Measurements from ENCODE around the gene HGF. TPM values are rescaled to one million over a fixed set of nuclear protein-coding genes. Genes with fewer than 3 reads are reported as not detected.

The HGF gene
- total and polyA plus RNA-seq, 2 of the 13 experiments (the other 11 are each of a cell fraction or from before 2014, with no cell fraction given), result not detected

DNA sequence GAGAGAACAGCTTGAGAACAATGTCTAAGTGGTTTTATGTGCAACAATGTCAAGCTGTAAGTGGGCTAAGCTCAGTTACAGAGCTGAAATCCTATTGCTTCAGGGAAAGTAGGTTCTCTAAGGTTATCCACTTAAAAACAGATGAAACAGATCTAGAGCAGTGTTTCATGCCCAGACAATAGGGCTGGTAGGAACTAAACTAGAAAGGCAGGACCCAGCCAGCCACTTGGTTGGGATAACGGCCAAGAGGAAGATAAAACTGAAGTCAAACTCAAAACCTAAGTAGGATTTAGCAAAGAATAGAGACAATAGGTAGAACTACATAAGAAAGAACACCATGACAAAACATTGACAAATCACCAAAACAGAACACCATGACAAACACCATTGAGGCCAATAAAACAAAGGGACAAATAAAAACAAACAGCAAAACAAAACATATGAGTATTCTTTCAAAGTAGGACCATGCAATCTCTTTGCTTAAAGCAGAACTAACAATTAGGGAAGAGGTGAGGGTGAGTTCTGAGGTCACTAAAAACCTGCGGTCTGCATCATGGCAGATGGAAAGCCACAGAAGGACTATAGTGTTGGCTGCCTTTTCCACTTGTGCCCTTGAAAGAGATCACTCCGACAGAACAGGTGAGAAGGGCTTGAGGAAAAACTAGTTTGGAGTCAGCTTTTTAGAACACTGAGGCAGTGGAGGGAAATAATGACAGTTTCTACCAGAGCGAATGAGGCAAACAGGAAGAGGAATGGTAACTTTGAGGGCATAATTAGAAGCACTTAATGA is 81.0 kb downstream of the HGF start:
- WGBS (ENCODE audit: low lambda C conversion rate), result 16% methylated on average over 4 of the region's 4 CpGs
- FAIRE-seq (no peak), DNase-seq (ENCODE audit: low spot score) (no peak), ATAC-seq (no peak)
- H3K4me2 ChIP-seq (ENCODE audit: low read depth, low read length), result no peak overlapping the region
- no TSS peak for BruUV-seq (replicated peaks)
- H3K4me1 ChIP-seq (ENCODE audit: insufficient read depth, low read length), result no peaks in the 10 kb centered on the region
- intact Hi-C loops (cut with micrococcal nuclease; ENCODE audit: unreplicated experiment), result no loop called here
- H3K4me3 ChIP-seq (replicated peaks in 1 of 3; ENCODE audit: insufficient read depth in 1 of 3, low read depth in 2 of 3, low read length in 3 of 3), result no peak overlapping the region
- ChIA-PET CTCF (ENCODE audit: low intra/inter-chr PET ratio, low total read pairs) (no interaction called here), POLR2A (no interaction called here)
- no peak overlapping the region for H3K27ac ChIP-seq (ENCODE audit: extremely low read length, insufficient read depth, low read length)
- H3K27me3 ChIP-seq (ENCODE audit: control insufficient read depth in 1 of 2, insufficient read depth in 2 of 2, low read length in 2 of 2), result no peaks in the 10 kb centered on the region
- in situ Hi-C loops (cut with HindIII; ENCODE audit: extremely low pct_ligation_motif_present, low pct_unique_long_range_greater_than_20kb), result no loop called here
- H3K79me2 ChIP-seq (ENCODE audit: insufficient read depth, low read length), result no peaks in the 10 kb centered on the region
- H3K36me3 ChIP-seq (replicated peaks in 1 of 2; ENCODE audit: control insufficient read depth in 1 of 2, insufficient read depth in 2 of 2, low read length in 2 of 2), result no peaks in the 10 kb centered on the region
- no peak overlapping the region for H3K9ac ChIP-seq (ENCODE audit: insufficient read depth, low read depth, low read length)
- no peaks in the 10 kb centered on the region for H4K20me1 ChIP-seq (ENCODE audit: insufficient read depth, low read length)
- H2AFZ ChIP-seq (ENCODE audit: low read length), result no peak overlapping the region
- H3K9me3 ChIP-seq (ENCODE audit: low read length), result no peaks in the 10 kb centered on the region
- TF ChIP-seq SNAI1 (CRISPR knock-in tag; IDR thresholded peaks at IDR 0.05; ENCODE audit: borderline replicate concordance) (no peak), REPIN1 (CRISPR knock-in tag; IDR thresholded peaks at IDR 0.05; ENCODE audit: borderline replicate concordance, low read depth) (no peak), FOSL1 (CRISPR knock-in tag; IDR thresholded peaks at IDR 0.05; ENCODE audit: borderline replicate concordance) (no peak), NKX3-1 (CRISPR knock-in tag; IDR thresholded peaks at IDR 0.05) (no peak), PAF1 (CRISPR knock-in tag; IDR thresholded peaks at IDR 0.05) (no peak), EED (CRISPR knock-in tag; IDR thresholded peaks at IDR 0.05) (no peak), MTA3 (CRISPR knock-in tag; IDR thresholded peaks at IDR 0.05) (no peak), CEBPB (IDR thresholded peaks at IDR 0.05; ENCODE audit: borderline replicate concordance, low read depth, low read length) (no peak), CCDC6 (CRISPR knock-in tag; IDR thresholded peaks at IDR 0.05) (no peak), TCF7 (IDR thresholded peaks at IDR 0.05; ENCODE audit: low read depth) (no peak)
- TF ChIP-seq, protein P1, sequence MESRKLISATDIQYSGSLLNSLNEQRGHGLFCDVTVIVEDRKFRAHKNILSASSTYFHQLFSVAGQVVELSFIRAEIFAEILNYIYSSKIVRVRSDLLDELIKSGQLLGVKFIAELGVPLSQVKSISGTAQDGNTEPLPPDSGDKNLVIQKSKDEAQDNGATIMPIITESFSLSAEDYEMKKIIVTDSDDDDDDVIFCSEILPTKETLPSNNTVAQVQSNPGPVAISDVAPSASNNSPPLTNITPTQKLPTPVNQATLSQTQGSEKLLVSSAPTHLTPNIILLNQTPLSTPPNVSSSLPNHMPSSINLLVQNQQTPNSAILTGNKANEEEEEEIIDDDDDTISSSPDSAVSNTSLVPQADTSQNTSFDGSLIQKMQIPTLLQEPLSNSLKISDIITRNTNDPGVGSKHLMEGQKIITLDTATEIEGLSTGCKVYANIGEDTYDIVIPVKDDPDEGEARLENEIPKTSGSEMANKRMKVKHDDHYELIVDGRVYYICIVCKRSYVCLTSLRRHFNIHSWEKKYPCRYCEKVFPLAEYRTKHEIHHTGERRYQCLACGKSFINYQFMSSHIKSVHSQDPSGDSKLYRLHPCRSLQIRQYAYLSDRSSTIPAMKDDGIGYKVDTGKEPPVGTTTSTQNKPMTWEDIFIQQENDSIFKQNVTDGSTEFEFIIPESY (CRISPR knock-in tag; IDR thresholded peaks at IDR 0.05), result no peak
- TF ChIP-seq, protein P2, sequence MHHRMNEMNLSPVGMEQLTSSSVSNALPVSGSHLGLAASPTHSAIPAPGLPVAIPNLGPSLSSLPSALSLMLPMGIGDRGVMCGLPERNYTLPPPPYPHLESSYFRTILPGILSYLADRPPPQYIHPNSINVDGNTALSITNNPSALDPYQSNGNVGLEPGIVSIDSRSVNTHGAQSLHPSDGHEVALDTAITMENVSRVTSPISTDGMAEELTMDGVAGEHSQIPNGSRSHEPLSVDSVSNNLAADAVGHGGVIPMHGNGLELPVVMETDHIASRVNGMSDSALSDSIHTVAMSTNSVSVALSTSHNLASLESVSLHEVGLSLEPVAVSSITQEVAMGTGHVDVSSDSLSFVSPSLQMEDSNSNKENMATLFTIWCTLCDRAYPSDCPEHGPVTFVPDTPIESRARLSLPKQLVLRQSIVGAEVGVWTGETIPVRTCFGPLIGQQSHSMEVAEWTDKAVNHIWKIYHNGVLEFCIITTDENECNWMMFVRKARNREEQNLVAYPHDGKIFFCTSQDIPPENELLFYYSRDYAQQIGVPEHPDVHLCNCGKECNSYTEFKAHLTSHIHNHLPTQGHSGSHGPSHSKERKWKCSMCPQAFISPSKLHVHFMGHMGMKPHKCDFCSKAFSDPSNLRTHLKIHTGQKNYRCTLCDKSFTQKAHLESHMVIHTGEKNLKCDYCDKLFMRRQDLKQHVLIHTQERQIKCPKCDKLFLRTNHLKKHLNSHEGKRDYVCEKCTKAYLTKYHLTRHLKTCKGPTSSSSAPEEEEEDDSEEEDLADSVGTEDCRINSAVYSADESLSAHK (CRISPR knock-in tag; IDR thresholded peaks at IDR 0.05; ENCODE audit: borderline replicate concordance), result no peak
- TF ChIP-seq, protein P3, sequence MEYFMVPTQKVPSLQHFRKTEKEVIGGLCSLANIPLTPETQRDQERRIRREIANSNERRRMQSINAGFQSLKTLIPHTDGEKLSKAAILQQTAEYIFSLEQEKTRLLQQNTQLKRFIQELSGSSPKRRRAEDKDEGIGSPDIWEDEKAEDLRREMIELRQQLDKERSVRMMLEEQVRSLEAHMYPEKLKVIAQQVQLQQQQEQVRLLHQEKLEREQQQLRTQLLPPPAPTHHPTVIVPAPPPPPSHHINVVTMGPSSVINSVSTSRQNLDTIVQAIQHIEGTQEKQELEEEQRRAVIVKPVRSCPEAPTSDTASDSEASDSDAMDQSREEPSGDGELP (IDR thresholded peaks at IDR 0.05; ENCODE audit: borderline replicate concordance, low read depth), result no peak
- TF ChIP-seq, protein P4, sequence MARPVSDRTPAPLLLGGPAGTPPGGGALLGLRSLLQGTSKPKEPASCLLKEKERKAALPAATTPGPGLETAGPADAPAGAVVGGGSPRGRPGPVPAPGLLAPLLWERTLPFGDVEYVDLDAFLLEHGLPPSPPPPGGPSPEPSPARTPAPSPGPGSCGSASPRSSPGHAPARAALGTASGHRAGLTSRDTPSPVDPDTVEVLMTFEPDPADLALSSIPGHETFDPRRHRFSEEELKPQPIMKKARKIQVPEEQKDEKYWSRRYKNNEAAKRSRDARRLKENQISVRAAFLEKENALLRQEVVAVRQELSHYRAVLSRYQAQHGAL (CRISPR knock-in tag; IDR thresholded peaks at IDR 0.05; ENCODE audit: not compliant biosample characterization), result no peak
- TF ChIP-seq, protein P5, sequence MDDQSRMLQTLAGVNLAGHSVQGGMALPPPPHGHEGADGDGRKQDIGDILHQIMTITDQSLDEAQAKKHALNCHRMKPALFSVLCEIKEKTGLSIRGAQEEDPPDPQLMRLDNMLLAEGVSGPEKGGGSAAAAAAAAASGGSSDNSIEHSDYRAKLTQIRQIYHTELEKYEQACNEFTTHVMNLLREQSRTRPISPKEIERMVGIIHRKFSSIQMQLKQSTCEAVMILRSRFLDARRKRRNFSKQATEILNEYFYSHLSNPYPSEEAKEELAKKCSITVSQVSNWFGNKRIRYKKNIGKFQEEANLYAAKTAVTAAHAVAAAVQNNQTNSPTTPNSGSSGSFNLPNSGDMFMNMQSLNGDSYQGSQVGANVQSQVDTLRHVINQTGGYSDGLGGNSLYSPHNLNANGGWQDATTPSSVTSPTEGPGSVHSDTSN (CRISPR knock-in tag; IDR thresholded peaks at IDR 0.05; ENCODE audit: borderline replicate concordance), result no peak
- TF ChIP-seq, protein P6, sequence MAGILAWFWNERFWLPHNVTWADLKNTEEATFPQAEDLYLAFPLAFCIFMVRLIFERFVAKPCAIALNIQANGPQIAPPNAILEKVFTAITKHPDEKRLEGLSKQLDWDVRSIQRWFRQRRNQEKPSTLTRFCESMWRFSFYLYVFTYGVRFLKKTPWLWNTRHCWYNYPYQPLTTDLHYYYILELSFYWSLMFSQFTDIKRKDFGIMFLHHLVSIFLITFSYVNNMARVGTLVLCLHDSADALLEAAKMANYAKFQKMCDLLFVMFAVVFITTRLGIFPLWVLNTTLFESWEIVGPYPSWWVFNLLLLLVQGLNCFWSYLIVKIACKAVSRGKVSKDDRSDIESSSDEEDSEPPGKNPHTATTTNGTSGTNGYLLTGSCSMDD (CRISPR knock-in tag; IDR thresholded peaks at IDR 0.05), result no peak

Measured in HepG2 (cell line).